Astrocyte of the spinal cord (primary cell): ENCODE data around the gene ADAP1.

Experiments used
- DNase-seq: peaks from one replicate; pipeline ENCODE4 v3.0.0; 2011; ENCODE audit warnings: low read depth, low spot score
- H3K4me3 ChIP-seq: 2 replicates; pipeline ENCODE4 v1.5.1; 2011; ENCODE audit warnings: low read depth, mild to moderate bottlenecking, low read length, moderate library complexity
- in situ Hi-C: cut with HindIII; loops from 2 replicates; pipeline ENCODE4 v1.10.0; 2017; ENCODE audit warnings: low sequenced_read_pairs
- TF ChIP-seq, protein P1 (sequence below): IDR thresholded peaks from 2 replicates; pipeline ENCODE4 v1.5.1; 2012; ENCODE audit warnings: low read depth, mild to moderate bottlenecking, low read length, inconsistent platforms

Gene ADAP1

DNA sequence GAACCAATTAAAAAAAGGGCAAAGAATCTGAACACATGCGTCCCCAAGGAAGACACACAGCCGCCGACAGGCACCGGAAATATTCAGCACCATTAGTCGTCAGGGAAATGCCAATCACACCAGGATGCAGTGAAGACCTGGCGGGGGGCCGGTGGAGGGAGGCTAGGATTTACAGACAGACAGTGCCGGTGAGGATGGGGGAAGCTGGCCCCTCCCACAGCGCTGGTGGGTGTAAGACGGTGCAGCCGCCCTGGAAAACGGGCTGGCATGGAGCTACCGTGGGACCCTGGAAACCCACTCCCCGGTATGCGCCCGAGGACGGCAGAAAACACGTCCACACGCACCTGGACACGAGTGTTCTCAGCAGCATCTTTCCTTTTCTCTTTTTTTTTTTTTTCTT, 4.8 kb upstream of the ADAP1 start:
- DNase-seq: no peak
- in situ Hi-C loops: no loop called here
- TF ChIP-seq, protein P1, sequence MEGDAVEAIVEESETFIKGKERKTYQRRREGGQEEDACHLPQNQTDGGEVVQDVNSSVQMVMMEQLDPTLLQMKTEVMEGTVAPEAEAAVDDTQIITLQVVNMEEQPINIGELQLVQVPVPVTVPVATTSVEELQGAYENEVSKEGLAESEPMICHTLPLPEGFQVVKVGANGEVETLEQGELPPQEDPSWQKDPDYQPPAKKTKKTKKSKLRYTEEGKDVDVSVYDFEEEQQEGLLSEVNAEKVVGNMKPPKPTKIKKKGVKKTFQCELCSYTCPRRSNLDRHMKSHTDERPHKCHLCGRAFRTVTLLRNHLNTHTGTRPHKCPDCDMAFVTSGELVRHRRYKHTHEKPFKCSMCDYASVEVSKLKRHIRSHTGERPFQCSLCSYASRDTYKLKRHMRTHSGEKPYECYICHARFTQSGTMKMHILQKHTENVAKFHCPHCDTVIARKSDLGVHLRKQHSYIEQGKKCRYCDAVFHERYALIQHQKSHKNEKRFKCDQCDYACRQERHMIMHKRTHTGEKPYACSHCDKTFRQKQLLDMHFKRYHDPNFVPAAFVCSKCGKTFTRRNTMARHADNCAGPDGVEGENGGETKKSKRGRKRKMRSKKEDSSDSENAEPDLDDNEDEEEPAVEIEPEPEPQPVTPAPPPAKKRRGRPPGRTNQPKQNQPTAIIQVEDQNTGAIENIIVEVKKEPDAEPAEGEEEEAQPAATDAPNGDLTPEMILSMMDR: no peak
- H3K4me3 ChIP-seq: no peak overlapping the region

DNA sequence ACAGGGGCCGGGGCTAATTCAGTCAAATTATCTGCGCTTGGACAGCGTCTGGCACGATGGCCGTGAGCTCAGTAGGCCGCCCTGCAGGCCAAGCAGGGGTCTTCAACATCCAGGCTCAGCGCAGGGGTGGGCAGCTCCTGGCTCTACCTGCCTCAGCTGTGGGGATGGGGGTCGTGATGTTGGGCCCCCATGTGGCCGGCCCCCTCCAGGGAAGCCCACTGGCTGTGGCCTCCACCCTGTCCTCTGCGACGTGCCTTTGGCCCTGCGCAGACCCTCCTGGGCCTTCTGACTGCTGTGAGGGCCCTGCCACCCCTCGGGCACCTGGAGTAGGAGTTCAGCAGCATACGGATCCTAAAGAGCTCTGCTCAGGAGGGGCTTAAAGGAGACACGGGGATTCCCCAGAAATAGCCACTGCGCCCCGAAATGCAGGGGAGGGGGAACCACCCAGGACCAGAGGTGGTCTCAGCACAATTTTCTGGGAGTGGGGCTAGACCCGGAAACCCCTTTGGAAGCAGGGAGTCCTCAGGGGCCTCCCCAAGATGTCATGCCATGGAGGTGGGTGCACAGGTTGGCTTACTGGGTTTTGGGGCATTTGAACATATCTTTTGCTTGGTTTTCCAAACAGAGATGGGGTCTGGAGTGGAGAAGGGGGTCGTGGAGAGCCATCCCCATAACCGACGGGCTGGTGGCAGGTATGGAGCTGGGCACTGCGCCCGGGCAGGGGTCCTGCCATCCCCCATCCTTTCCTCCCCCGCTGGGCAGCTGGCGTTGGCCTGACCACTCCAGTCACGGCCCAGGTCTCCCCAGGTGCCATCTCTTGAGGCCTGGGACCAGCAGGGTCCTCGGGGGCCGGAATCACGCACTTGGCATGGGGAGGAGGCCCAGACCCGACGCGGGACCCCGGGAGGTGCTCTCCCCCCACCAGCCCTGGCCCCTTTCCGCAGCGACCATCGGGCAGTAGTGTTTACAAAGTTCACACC, 4.0 kb upstream of the ADAP1 start:
- in situ Hi-C loops: no loop called here
- DNase-seq: no peak
- no peak overlapping the region for H3K4me3 ChIP-seq
- TF ChIP-seq, protein P1: no peak

DNA sequence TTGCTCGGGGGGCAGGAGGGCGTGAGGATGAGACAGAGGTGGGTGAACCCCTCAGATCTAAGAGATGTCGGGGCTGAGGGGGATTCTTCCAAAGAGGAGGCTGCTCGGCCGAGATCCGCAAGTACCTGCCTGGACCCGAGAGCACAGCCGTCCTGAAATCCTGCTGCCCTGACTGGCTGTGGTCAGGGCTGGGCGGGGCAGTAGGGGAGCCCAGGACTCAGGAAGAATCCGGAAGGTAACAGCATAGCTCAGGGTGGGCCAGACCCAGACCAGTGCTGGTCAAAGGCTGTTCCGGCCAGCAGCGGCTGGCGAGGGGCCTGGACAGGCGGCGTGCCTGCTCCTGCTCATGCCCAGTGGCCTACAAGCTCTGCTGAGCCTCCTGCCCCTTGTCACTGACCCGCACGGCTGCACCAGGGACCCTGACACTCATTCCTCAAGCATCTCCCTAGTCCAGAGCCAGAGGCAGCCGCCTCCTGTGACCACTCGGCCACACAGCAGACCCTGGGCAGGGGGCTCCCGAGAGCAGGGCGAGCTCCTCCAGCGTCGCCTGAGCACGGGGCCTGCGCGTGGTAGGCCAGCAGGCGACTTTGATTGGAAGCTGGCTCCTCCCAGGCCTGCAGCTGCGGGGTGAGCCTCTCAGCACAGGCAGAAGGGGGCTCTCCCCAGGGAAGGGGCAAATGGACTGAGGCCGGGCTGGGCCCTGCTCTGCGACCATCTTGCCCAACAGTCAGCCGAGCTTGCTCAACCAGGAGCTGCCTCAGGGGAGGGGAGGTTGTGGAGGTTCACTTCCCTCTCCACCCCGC, 3.1 kb upstream of the ADAP1 start:
- no peak overlapping the region for H3K4me3 ChIP-seq
- TF ChIP-seq, protein P1: no peak
- in situ Hi-C loops: no loop called here
- no peak for DNase-seq

DNA sequence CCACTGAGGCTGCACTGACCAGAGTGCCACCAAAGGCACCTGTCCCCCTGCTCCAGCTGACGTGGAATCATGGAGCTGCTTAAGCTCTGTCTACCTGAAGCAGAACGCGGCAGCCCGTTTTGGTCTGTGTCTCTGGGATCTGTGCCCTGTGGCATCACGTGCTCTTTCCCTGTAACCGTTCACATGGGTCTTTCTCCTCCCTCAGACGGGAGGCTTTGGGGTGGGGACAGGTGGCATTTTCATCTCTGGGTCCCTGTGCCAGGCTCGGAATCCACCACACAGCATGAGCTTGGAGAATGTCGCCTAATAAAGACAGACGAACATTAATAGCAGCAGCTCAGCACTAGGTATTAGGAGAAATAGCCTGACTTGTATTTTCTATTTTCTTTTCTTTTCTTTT, 1.6 kb upstream of the ADAP1 start:
- in situ Hi-C loops: no loop called here
- H3K4me3 ChIP-seq: no peak overlapping the region
- TF ChIP-seq, protein P1: no peak
- no peak for DNase-seq

DNA sequence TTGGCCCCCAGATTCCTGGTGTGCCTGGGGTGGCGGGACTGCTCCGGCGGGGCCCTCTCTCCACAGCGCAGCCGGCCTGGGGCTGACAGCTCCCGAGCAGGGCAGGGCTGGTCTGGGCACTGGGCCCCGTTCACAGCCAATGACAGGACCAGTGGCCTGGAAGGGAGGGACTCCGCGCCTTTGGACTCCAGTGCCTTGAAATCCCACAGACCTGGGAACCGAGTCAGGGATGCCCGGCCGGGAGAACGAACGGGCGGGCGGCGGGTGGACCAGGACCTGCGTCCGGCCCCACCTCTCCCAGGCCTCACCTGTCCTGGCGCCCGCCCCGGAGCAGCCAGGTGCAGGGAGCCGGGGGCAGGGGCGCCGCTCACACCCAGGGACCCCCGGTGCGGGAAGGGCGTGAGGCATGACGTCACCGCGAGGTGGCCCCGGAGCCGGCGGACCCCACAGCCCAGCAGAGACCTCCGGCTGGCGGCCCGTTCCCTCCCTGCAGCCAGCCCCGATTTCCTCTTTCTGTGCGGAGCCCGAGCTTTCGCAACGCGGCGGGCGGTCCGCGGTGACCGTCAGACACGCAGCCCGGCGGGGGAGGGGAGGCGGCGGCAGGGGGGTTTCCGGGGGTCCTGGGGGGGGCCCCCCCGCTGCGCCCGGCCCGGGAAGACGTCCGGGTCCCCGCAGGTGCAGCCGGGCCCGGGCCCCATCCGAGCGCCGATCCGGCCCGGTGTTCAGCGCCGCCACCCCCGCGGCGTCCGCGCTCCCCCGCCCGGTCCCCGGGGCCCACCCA, 743 bp downstream of the ADAP1 start:
- TF ChIP-seq, protein P1: no peak
- no peak for DNase-seq
- H3K4me3 ChIP-seq: no peak overlapping the region
- in situ Hi-C loops: no loop called here
